Ecto neural progenitor cell (in vitro differentiated cells): ENCODE data around the gene PLCL1.

Experiments used
- DNase-seq: peaks from one replicate; pipeline ENCODE4 v3.0.0-alpha.2; 2018; ENCODE audit warnings: low spot score

The PLCL1 gene

DNA sequence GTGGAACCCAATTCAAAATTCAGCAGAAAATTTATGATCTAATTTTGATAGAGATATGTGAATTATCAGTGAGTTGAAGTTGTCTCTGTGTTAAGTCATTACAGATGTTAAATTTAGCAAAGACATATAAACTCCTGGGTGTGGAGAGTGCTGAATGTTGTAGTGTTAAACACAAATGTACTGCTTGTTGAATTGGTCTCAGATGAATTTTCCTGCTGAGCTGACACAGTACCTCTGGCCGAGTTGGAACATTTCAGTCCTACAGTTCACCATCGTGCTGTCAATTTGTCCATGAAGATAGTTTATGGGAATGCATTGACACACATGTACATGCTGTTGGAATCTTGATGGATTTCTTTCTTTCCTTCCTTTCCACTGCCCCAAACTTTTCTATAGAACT is 255.9 kb downstream of the PLCL1 start:
- no peak for DNase-seq

DNA sequence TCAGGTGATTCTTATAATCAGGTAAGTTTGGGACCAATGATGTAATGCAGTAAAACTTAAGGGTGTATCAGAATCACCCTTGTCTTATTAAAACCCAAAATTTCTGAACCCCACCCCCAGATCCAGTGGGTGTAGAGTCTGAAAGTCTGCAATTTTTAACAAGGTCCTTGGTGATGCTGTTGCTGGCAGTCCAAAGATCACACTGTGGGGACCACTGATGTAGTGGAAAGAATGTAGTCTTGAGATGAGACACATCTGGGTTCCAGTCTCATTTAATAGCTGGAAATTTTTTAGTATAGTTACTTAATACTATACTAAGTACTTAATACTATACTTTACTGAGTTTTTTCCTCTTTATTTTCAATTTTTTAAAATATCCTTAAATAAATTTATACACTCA is 258.4 kb downstream of the PLCL1 start:
- no peak for DNase-seq

DNA sequence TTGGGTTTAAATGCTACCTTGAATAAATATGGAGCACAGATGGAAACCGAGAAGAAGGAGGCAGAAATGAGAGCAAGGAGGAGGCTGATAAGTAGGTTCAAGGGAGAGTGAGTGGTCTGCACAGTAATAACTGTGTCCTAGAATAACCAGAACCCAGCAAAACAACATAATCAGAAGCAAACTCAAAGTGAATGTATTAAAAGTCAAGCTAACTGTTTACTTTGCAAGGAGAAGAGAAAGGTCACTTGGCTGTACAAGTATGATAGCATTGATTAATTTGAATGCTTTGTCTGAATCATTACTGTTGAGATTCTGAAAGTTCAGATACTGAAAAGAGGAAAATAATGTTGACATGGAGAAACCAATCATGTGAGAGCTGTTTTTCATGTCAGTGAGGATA is 258.8 kb downstream of the PLCL1 start:
- no peak for DNase-seq

DNA sequence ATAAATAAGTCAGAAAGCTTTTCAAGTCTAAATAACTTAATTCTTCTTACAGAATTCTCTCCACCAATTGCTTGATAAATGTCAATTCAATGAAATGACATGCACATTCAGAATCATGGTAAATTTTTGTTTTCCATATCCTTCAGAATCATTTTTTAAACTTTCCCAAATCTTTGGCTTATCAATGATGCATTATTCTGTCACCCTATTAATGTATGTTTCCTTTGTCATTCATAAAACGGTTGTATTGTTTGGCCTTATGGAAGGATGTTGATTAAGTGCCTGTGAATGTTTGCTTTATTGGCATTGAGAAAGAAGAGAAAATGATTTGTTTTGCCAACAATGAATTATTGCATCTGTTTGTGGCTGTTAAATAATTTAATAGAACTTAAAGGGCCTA is 260.9 kb downstream of the PLCL1 start:
- no peak for DNase-seq

DNA sequence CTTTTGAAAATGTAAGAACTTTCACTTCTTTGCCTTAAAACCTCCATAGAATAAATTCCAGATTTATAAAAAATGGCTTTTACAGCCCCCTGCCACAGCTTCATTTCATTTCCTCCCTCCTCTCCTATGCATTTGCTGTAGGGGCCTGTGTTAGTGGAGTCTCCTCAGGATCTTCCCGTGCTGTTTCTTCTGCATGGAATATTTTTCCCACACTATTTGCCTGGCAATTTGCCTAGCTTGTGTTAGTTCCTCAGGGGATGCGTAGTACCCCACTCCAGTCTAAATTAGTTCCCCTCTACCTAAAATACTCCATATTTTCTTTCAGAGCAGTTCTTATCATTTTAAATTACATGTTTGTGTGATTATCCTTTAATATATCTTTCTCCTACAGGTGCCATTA is 262.2 kb downstream of the PLCL1 start:
- no peak for DNase-seq

DNA sequence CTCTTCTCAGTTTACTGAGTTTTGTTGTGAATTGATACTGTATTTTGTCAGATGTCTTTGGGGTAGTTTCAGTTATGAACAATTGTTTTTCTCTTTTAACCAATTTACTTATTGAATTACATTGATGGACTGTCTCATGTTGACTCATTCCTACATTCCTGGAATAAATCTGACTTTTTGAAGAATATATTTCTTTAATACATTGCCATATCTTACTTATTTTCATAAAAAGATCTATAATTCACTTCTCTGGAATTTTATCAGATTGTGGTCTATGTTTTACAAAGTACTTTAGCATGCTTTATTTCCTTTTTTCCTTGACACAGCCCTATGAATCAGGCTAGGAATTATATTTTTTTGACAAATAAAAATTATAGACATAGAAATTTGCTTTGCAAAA is 268.3 kb downstream of the PLCL1 start:
- no peak for DNase-seq

DNA sequence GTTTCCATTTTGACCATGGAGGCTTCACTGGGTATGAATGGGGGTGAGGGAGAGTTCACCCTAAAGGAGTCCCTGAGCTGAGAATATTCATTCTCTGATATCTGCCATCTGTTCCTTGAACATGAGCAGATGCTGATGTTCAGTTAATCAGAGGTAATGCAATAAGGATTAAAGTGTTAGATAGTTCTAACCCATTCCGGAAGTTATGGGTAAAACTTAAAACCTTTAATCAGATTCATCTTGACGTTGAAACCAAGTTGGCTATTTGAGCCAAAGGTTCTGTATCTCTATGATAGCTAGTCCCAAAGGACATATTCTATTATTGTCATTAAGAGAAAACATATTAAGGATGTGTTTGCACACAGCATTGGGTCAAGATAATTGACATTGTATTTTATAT is 268.9 kb downstream of the PLCL1 start:
- no peak for DNase-seq

DNA sequence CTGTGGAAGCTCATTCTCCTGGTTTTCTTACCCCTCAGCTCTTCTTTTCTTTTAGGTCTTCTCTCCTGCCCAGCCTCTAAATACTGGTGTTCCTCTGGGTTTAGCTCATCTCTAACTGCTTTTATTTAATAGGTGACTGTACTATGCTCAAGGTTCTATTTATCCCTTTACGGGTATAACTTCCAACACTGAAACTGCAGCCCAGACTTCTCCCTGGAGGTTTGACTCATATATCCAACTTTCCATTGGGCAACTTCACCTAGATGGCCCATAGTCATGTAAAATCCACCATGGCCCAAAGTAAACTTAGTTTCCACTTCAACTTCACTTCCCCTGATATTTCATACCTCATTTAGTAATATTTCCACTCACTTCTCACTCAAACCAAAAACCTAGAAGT is 273.1 kb downstream of the PLCL1 start:
- DNase-seq: no peak

DNA sequence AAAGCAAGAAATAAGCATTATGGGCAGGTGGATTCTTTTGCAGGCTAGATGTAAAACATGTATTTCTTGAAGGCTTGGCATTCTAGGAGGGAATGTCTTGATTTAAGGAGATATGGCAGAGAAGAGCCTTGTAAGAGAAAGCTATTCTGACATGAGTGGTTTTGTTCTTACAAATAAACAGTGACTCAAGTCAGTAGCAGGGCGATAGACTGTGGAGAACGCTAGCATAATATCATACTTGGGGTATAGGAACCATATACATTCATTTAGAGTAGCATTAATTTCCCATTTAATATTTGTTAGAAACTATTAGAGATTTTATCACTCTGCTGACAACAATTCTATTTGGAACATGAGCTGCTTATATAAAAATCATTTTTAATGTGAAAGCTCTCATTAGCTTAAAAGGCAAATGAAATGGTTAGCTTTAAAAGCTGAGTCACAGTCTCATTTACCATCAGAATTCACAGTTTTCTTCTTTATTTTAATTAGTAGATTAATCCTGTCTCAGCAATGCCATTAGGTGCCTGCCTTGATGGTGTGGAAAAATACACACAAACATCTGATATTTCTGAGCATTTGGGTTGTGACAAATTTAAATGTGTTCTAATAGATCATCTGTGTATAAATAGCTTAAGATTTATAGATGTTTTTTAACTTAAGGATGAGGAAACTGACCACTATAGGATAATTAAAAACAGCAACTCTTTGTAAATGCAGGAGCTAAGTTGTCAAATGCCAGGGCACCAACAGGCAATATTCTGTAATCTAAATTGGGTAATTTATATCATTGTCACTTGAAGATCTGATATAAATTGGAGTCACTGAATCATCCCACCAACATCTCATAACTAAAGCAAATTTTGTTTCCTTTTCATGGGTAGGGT is 276.7 kb downstream of the PLCL1 start:
- no peak for DNase-seq

DNA sequence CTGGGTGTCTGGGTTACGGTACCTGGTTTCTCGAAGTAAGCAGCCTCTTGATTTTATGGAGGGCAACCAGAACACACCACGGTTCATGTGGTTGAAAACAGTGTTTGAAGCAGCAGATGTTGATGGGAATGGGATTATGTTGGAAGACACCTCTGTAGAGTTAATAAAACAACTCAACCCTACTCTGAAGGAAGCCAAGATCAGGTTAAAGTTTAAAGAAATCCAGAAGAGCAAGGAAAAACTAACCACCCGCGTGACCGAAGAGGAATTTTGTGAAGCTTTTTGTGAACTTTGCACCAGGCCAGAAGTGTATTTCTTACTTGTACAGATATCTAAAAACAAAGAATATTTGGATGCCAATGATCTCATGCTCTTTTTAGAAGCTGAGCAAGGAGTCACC is 279.8 kb downstream of the PLCL1 start:
- DNase-seq: no peak

DNA sequence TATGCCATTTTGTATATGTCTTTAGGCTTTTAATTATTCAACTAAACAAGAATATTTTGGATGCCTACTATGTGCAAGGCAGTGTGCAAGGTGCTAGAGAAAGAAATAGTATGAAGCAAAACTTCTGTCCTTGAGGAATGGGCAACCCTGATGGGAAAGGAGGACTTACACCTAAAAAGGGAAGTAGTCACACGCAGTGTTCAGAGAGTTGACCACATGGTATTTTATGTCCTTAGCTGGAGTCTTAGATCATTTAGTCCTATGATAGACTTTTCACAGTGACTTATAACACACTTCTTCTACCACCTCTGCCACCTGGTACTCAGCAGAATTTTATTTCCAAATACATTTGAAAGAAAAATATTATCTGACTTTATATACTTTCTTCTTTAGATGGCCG is 291.6 kb downstream of the PLCL1 start:
- no peak for DNase-seq

DNA sequence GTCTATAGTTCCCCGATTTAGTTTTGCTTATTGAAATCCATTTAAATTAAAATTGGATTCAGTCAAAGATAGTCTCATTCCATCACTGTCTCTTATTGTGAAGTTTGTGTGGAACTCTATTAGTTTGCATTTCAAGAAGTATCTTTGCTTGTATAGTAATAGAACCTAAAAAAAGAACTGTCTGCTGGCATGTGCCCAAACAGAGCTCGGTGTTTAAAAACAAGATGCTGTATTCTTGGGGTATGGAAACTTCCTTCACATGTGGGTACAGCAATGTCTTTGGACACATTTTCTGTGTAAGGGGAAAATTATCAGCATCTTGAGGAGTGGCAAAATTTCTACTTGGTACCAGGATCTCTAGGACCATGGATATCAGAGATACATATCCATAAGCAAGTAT is 292.6 kb downstream of the PLCL1 start:
- no peak for DNase-seq

DNA sequence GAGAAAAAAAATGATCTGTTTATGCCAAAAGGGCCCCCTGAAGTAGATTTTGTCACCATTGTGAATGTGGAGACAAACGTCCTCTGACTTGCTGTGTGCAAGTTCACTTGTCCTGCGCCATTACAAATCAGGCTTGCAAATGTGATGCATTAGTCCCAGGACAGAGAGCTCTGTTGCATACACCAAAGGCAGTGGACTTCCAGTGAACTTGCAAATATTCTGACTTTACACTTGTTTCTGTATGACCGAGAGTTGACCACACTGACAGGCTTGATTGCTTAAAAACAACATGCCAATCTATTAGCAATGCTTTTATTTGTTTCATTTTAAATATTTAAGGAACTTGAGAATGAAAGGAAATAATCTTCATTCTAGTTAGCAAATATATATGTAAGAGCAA is 293.2 kb downstream of the PLCL1 start:
- no peak for DNase-seq

DNA sequence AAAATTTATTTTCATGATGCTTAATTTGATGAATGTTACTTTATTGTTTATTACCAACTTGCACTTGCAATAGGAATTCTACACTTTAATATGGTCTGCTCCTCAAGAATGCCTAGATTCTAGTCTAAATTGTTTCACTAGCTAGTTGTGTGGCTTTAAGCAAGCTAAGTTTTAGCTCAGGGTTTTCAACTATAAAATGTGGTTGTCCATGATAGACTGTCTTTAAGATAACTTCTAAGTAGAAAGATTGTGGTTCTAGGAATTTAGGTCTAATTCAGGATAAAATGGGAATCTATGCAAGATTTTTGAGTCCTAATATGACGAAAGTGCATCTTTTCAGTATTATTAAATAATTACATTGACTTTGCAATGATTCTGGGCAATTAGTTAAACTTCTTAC is 294.0 kb downstream of the PLCL1 start:
- DNase-seq: no peak

DNA sequence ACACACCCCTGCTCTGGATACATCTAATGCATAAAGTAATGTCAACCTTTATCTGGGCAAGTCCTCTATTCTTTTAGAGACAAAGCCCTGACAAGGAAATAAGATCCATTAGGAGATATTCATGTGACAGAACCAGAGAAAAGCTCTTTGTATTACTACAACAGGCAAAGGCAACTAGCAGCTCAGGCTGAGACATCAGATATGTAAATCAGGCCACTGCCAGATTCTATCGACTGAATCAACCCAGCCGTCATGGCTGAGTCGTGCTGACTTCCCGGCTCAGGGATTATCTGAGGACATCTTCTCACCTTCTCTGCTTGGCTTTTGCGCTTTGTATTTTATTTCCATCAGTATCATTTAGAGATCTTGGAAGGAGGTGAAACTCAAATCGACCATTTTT is 294.5 kb downstream of the PLCL1 start:
- DNase-seq: no peak

DNA sequence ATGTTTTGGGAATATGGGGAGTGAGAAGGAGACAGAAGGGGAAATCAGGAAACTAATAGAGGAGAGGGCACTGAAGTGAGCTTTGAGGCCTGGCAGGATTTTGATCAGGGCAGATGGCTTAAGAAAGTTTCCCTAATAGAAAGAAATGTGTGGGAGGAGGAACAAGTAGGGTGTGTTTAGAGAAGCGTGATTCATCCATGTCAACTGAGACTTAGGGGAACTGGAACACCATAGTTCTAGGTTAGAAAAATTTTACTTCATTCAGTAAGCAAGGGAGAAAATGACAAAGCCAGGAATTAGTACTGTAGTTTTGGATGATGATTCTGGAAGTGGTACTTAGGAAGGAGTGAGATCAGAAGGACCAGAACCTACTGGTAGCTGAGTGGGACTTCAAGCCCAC is 296.0 kb downstream of the PLCL1 start:
- DNase-seq: no peak

DNA sequence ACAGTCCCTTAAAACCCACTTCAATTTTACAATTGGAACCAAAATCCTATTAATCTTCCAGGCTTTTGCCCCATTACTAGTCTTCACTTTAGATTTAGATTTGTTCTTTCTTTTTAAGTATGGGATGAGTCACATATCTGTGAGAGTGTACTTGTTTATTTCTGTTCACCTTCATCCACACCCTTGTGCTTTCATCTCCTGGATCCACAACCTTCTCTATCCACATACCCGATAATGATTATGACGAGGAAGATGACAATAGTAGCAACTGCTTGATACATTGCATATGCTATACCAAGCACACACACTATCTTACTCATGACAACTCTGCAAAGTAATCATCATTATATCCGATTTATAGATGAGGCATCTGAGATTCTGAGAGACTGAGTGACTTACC is 297.3 kb downstream of the PLCL1 start:
- DNase-seq: no peak

DNA sequence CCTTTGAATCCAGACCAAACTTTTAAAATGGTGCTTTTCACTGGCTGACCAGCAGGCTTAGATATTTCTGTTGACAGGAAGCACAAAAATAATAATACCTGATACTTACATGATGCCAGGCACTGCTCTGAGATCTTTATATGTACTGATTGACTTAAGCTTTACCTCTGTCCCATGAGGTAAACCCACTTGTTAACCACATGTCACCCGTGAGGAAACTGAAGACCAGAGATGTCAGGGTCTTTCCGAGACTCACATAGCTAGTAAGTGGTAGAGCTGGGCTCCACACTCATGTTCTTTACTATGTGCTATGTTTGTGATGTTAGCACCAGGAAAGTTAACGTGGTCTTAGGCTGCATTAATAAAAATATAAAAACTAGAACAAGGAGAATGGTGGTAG is 297.7 kb downstream of the PLCL1 start:
- no peak for DNase-seq

DNA sequence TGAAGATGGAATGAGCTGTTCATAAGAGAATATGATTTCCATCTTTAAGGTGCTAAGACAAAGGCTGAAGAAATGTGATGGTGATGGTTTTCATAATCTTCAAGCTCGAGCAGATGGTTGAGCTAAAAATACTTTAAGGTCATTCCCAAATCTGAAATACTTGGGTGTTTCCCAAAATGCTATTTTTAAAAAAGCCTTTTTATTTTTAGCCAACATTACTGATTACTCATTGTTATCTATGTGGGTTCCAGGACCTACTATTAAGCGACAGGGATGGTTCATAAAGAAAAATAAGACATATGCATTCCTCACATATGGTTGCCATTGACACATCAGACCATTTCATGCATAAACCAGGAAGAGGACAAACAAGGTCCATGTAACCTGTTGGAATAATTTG is 298.5 kb downstream of the PLCL1 start:
- DNase-seq: no peak

DNA sequence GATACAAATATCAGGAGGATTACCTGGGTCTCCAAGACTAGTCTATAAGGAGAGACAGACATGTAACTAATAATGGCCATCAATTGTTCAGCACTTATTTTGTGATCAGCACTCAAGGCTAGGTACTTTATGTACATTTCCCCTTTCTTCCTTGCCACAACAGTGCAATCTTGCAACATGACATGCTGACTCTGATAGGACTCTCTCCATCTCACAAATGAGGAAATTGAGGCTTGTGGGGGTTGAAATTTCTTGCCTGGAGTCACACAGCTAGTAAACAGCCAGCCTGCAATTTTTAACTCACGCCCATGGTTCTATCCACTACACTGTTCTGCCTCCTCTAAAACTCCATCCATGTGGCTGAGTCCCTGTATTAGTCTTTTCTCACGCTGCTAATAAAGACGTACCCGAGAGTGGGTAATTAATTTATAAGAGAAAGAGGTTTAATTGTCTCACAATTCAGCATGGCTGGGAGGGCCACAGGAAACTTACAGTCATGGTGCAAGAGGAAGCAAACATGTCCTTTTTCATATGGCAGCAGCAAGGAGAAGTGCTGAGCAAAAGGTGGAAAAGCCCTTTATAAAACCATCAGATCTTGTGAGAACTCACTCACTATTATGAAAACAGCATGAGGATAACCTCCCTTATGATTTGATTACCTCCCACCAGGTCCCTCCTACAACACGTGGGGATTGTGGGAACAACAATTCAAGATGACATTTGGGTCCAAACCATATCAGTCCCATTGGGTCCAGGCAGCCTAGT is 302.4 kb downstream of the PLCL1 start:
- DNase-seq: no peak

DNA sequence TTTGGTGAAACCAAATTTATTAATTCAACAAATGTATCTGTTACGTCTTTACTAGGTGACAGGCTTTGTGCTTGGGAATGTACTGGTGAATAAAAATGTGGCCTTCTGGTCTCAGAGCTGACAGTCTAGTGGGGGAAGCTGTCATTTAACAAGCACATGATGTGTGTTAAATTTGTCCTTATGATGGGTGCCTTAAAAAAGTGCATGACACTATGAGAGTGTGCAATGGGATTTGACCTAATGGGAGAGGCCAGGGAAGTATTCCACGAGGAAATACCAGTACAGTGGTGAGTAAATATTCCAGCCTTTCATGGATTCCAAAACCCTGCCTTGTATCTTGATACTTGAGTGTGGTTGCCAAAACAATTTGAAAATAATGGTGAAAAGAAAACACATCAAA is 308.9 kb downstream of the PLCL1 start:
- DNase-seq: no peak

DNA sequence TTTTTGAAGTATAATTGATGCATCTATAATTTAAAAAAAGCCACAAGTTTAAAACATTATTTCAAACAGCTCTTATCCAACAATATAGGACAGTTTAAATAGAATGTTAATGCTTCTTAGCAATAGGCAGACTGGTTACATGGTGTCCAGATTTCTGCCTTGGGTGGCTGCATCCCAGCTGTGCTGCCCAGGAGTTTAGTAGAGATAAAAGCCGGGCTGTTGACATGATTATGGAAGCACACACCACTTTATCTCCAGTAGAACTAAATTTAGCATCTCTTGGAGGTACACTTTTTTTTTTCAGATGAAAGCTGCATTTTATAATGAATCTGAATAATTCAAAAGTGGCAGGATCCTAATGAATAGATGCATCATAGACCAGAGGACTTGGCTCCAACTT is 309.7 kb downstream of the PLCL1 start:
- no peak for DNase-seq

DNA sequence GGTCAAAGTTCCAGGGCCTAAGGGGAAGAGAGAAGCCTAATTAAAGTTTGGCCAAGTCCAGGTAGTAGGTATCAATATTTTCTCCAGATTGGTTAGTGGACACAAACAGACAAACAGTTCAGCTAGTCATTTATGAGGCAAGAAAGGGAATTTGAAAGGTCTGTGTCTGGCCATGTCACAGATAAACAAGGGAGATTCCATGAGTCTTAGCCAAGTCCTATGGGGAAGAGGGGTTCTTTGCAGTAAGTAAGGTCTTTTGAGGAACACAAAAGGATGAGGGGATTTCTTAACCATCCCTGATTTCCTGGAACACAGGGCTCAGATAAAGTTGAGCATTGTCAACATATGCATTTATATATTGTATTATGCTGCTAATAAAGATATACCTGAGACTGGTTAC is 310.8 kb downstream of the PLCL1 start:
- DNase-seq: no peak

DNA sequence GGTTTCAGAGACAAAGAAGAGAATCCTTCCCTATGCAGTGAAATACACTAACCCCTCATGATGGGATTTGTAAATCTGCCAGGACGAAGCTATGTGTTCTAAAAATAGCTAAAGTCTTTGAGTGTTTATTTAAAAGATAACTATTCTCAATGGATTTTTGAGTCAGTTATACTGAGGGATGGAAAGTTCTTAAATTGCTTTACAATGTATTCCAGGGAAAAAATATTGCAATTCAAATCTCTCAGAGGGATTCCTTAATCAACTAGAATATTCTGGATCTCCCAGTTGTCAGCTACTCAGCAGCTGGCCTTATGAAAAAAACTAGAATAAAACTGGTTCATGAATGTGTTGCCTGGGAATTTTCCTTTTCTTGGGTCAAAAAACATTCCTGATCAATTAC is 312.4 kb downstream of the PLCL1 start:
- DNase-seq: no peak
